H1 (cell line): ENCODE measurements around the gene CEP250. TPM values are rescaled to one million over a fixed set of nuclear protein-coding genes. Genes with fewer than 3 reads are reported as not detected.

Experiments
- BCL11A ChIP-seq, 2 experiments: IDR thresholded peaks; one replicate each; pipeline ENCODE4 v1.6.1; 2011; ENCODE audit warnings: low read depth in 2 of 2, low read length in 2 of 2, mild to moderate bottlenecking in 2 of 2
- BRCA1 ChIP-seq: IDR thresholded peaks from 2 replicates; pipeline ENCODE4 v1.6.1; 2012; ENCODE audit warnings: low read depth, low read length, improper control_type of control experiment
- EP300 ChIP-seq, 2 experiments: IDR thresholded peaks; 1 replicate in 1 of 2; 2 replicates in 1 of 2; pipeline ENCODE4 v1.6.1; 2011 to 2012; ENCODE audit warnings: low read depth in 2 of 2, low read length in 2 of 2, mild to moderate bottlenecking in 2 of 2, borderline replicate concordance in 1 of 2, inconsistent platforms in 1 of 2, moderate library complexity in 1 of 2
- KDM5A ChIP-seq: fragments of 200-600 bp; IDR thresholded peaks from 2 replicates; pipeline ENCODE4 v1.7.1; 2012; ENCODE audit warnings: mild to moderate bottlenecking, low read length, inconsistent platforms, mixed read lengths
- NRF1 ChIP-seq: IDR thresholded peaks from 2 replicates; pipeline ENCODE4 v1.6.1; 2011; ENCODE audit warnings: mild to moderate bottlenecking, low read depth, low read length, improper control_type of control experiment
- PHF8 ChIP-seq: fragments of 200-600 bp; sonication (generic); conservative IDR thresholded peaks from 2 replicates; pipeline ENCODE4 v1.7.1; 2012; ENCODE audit warnings: low read depth, mild to moderate bottlenecking, inconsistent platforms, low read length, moderate library complexity
- SUZ12 ChIP-seq: fragments of 200-600 bp; sonication (generic); IDR thresholded peaks from 2 replicates; pipeline ENCODE4 v1.6.1; 2012; ENCODE audit warnings: mild to moderate bottlenecking, inconsistent platforms, low read length, moderate library complexity, mixed read lengths
- polyA plus RNA-seq, 7 experiments: library from polyadenylated mRNA; depleted of rRNA in 3 of 7; stranded (reverse) in 5 of 7; unstranded in 2 of 7; fragments of >200 nt in 5 of 7; fragments of 200-250 nt in 2 of 7; gene quantifications; 1 replicate in 5 of 7; 2 replicates in 1 of 7; 4 replicates in 1 of 7; pipeline versions ENCODE4 v1.2.1 to v1.2.3, GENCODE V29; 2011 to 2013; ENCODE audit warnings: missing spikeins in 2 of 7, mixed read lengths in 2 of 7
- total RNA-seq: library from RNA; stranded (reverse); fragmentation: NEBNext Ultra II Directional; extraction: Animal tissue kit (Norgen Biotek cat#: 25700); gene quantifications from 2 replicates; pipeline ENCODE4 v1.2.1, GENCODE V29; 2021
- TF ChIP-seq, protein P1 (sequence below): fragments of 300-600 bp; sonication (generic); IDR thresholded peaks from 2 replicates; pipeline ENCODE4 v1.7.1; 2012; ENCODE audit warnings: low read length, moderate library complexity, mild to moderate bottlenecking, inconsistent platforms; ENCODE audit not compliant: insufficient replicate concordance
- TF ChIP-seq, protein P2 (sequence below): IDR thresholded peaks from 2 replicates; pipeline ENCODE4 v1.6.1; 2011; ENCODE audit warnings: low read length, improper control_type of control experiment

The CEP250 gene
- total and polyA plus RNA-seq, 2 of the 8 experiments (the other 6 are each of a cell fraction or from before 2014, with no cell fraction given) = 2.6 to 33.7 TPM

DNA sequence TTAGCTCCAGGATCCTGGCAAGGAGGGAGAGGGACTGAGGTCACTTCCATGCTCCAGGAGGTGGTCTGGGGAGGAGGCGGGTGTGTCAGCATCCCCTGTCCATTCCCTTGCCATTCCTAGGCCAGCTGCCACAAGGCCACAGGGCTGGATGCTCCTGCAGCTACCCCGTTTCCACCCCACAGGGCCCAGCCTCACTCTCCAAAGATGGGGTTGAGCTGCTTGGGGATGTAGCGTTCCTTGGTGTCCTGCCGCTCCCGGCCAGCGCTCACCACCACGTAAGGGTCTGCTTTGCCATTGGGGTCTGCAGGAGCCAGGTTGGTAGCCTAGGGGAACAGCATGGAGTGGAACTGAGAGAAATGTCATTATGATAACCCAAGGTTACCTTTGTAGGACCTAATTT is 109.5 kb downstream of the CEP250 start (continued):
- no peak for TF ChIP-seq NRF1
- no peak for TF ChIP-seq SUZ12
- TF ChIP-seq BRCA1 = no peak
- TF ChIP-seq EP300 (IDR thresholded peaks at IDR 0.05; ENCODE audit: borderline replicate concordance in 1 of 2, low read depth in 2 of 2, low read length in 2 of 2) = no peak
- TF ChIP-seq, protein P1, sequence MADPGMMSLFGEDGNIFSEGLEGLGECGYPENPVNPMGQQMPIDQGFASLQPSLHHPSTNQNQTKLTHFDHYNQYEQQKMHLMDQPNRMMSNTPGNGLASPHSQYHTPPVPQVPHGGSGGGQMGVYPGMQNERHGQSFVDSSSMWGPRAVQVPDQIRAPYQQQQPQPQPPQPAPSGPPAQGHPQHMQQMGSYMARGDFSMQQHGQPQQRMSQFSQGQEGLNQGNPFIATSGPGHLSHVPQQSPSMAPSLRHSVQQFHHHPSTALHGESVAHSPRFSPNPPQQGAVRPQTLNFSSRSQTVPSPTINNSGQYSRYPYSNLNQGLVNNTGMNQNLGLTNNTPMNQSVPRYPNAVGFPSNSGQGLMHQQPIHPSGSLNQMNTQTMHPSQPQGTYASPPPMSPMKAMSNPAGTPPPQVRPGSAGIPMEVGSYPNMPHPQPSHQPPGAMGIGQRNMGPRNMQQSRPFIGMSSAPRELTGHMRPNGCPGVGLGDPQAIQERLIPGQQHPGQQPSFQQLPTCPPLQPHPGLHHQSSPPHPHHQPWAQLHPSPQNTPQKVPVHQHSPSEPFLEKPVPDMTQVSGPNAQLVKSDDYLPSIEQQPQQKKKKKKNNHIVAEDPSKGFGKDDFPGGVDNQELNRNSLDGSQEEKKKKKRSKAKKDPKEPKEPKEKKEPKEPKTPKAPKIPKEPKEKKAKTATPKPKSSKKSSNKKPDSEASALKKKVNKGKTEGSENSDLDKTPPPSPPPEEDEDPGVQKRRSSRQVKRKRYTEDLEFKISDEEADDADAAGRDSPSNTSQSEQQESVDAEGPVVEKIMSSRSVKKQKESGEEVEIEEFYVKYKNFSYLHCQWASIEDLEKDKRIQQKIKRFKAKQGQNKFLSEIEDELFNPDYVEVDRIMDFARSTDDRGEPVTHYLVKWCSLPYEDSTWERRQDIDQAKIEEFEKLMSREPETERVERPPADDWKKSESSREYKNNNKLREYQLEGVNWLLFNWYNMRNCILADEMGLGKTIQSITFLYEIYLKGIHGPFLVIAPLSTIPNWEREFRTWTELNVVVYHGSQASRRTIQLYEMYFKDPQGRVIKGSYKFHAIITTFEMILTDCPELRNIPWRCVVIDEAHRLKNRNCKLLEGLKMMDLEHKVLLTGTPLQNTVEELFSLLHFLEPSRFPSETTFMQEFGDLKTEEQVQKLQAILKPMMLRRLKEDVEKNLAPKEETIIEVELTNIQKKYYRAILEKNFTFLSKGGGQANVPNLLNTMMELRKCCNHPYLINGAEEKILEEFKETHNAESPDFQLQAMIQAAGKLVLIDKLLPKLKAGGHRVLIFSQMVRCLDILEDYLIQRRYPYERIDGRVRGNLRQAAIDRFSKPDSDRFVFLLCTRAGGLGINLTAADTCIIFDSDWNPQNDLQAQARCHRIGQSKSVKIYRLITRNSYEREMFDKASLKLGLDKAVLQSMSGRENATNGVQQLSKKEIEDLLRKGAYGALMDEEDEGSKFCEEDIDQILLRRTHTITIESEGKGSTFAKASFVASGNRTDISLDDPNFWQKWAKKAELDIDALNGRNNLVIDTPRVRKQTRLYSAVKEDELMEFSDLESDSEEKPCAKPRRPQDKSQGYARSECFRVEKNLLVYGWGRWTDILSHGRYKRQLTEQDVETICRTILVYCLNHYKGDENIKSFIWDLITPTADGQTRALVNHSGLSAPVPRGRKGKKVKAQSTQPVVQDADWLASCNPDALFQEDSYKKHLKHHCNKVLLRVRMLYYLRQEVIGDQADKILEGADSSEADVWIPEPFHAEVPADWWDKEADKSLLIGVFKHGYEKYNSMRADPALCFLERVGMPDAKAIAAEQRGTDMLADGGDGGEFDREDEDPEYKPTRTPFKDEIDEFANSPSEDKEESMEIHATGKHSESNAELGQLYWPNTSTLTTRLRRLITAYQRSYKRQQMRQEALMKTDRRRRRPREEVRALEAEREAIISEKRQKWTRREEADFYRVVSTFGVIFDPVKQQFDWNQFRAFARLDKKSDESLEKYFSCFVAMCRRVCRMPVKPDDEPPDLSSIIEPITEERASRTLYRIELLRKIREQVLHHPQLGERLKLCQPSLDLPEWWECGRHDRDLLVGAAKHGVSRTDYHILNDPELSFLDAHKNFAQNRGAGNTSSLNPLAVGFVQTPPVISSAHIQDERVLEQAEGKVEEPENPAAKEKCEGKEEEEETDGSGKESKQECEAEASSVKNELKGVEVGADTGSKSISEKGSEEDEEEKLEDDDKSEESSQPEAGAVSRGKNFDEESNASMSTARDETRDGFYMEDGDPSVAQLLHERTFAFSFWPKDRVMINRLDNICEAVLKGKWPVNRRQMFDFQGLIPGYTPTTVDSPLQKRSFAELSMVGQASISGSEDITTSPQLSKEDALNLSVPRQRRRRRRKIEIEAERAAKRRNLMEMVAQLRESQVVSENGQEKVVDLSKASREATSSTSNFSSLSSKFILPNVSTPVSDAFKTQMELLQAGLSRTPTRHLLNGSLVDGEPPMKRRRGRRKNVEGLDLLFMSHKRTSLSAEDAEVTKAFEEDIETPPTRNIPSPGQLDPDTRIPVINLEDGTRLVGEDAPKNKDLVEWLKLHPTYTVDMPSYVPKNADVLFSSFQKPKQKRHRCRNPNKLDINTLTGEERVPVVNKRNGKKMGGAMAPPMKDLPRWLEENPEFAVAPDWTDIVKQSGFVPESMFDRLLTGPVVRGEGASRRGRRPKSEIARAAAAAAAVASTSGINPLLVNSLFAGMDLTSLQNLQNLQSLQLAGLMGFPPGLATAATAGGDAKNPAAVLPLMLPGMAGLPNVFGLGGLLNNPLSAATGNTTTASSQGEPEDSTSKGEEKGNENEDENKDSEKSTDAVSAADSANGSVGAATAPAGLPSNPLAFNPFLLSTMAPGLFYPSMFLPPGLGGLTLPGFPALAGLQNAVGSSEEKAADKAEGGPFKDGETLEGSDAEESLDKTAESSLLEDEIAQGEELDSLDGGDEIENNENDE = no peak
- TF ChIP-seq, protein P2, sequence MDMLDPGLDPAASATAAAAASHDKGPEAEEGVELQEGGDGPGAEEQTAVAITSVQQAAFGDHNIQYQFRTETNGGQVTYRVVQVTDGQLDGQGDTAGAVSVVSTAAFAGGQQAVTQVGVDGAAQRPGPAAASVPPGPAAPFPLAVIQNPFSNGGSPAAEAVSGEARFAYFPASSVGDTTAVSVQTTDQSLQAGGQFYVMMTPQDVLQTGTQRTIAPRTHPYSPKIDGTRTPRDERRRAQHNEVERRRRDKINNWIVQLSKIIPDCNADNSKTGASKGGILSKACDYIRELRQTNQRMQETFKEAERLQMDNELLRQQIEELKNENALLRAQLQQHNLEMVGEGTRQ = no peak
- no peak for TF ChIP-seq PHF8
- no peak for TF ChIP-seq KDM5A
- TF ChIP-seq BCL11A (IDR thresholded peaks at IDR 0.05; ENCODE audit: low read depth in 2 of 2, low read length in 2 of 2) = no peak
